ENCODE data around the gene POLE4.

Gene POLE4

DNA sequence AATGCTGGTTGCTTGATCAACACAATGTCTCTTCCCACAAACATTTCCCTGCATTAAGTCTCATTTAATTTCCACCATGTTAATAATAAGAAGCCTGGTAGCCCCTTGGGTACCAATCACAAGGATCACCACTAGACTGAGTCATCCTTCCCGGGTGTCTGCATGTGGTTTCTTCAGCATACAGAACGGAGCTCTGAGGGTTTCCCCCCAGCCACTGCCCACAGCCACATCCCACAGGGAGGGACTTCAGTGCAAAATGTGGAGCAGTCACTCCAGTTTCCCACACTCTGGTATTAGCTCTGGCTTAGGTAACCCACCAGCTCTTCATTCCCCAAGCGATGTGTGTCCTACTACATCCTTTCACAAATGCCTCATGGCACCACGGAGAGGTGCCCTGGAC lies 42.7 kb upstream of the POLE4 start:
- no peak overlapping the region for H3K4me3 ChIP-seq (ENCODE audit: severe bottlenecking)
- ATAC-seq (ENCODE audit: low read depth) (no peak), DNase-seq (ENCODE audit: low spot score) (no peak)
- TF ChIP-seq, protein P1, sequence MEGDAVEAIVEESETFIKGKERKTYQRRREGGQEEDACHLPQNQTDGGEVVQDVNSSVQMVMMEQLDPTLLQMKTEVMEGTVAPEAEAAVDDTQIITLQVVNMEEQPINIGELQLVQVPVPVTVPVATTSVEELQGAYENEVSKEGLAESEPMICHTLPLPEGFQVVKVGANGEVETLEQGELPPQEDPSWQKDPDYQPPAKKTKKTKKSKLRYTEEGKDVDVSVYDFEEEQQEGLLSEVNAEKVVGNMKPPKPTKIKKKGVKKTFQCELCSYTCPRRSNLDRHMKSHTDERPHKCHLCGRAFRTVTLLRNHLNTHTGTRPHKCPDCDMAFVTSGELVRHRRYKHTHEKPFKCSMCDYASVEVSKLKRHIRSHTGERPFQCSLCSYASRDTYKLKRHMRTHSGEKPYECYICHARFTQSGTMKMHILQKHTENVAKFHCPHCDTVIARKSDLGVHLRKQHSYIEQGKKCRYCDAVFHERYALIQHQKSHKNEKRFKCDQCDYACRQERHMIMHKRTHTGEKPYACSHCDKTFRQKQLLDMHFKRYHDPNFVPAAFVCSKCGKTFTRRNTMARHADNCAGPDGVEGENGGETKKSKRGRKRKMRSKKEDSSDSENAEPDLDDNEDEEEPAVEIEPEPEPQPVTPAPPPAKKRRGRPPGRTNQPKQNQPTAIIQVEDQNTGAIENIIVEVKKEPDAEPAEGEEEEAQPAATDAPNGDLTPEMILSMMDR (IDR thresholded peaks at IDR 0.05; ENCODE audit: poor library complexity, severe bottlenecking) = no peak
- H3K9me3 ChIP-seq (ENCODE audit: severe bottlenecking) = no peaks in the 10 kb centered on the region
- H3K4me1 ChIP-seq (ENCODE audit: insufficient read depth, poor library complexity, severe bottlenecking) = peaks cover 11% of the 10 kb centered on the region
- H3K27ac ChIP-seq (ENCODE audit: poor library complexity, severe bottlenecking) = no peak overlapping the region
- no peaks in the 10 kb centered on the region for H3K27me3 ChIP-seq (ENCODE audit: insufficient read depth, poor library complexity, severe bottlenecking)
- no peaks in the 10 kb centered on the region for H3K36me3 ChIP-seq (ENCODE audit: low read depth)

DNA sequence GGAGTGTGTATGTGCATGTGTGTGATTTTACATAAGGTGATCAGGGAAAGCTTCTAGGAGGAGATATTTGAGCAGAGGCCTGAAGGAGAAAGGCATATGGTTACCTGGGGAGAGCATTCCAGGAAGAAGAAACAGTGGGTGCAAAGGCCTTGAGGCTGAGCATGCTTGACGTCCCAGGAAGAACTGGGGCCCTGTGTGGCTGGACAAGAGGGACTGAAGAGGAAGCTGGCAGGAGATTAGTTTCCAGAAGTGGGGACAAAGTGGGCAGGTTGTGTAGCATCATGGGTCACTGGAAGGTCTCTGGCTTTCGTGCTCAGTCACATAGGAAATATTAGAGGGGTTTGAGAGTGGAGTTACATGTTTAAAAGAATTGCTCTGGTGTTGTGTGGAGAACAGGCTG lies 42.0 kb upstream of the POLE4 start:
- no peaks in the 10 kb centered on the region for H3K36me3 ChIP-seq (ENCODE audit: low read depth)
- no peak for DNase-seq (ENCODE audit: low spot score)
- TF ChIP-seq, protein P1 (IDR thresholded peaks at IDR 0.05; ENCODE audit: poor library complexity, severe bottlenecking) = no peak
- H3K4me3 ChIP-seq (ENCODE audit: severe bottlenecking) = no peak overlapping the region
- no peak for ATAC-seq (ENCODE audit: low read depth)
- H3K27ac ChIP-seq (ENCODE audit: poor library complexity, severe bottlenecking) = no peak overlapping the region
- peaks cover 11% of the 10 kb centered on the region for H3K4me1 ChIP-seq (ENCODE audit: insufficient read depth, poor library complexity, severe bottlenecking)
- no peaks in the 10 kb centered on the region for H3K9me3 ChIP-seq (ENCODE audit: severe bottlenecking)
- no peaks in the 10 kb centered on the region for H3K27me3 ChIP-seq (ENCODE audit: insufficient read depth, poor library complexity, severe bottlenecking)

DNA sequence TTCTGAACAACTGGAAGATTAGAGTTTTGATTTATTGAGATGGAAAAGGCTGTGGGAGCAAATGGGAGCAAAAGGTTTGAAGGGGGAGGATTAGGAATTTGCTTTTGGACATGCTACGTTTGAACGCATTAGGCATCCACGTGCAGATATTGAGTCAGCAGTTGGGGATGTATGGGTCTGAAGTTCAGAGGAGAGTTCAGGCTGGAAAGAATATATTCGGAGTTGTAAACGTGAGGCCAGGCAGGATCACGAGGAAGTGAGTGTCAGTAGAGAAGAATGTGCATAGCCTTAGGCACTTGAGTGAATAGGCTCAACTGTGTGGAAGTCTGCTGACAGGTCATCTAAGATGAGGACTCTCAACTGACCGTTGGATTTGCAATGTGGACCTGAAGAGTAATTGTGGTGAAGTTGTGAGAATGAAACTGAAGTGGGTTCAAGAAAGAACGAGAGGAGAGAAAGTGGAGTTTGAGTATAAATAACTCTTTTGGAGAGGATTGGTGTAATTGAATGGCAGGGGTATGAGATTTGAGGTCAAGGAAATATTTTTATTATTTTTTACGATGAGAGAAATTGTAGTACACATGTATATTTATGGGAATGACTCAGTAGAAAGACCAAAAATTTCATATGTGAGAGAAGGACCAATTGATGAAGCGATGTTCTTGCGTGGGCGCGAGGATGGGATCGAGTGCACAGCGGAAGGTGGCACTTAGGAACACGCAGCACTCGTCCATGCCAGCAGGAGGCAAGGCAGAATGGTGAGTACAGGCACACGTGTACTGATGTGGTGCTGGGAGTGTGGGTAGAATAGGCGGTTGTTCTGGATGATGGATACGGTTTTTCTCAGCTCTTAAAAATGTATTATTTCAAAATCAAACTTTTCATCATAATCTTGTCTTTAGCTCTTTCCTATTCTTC lies 40.5 kb upstream of the POLE4 start:
- peak; percentile 65 for DNase-seq (ENCODE audit: low spot score)
- peaks cover 11% of the 10 kb centered on the region for H3K4me1 ChIP-seq (ENCODE audit: insufficient read depth, poor library complexity, severe bottlenecking)
- peak overlapping the region; percentile 42 for H3K27ac ChIP-seq (ENCODE audit: poor library complexity, severe bottlenecking)
- TF ChIP-seq, protein P1 (IDR thresholded peaks at IDR 0.05; ENCODE audit: poor library complexity, severe bottlenecking) = no peak
- peak; percentile 94 for ATAC-seq (ENCODE audit: low read depth)
- H3K9me3 ChIP-seq (ENCODE audit: severe bottlenecking) = no peaks in the 10 kb centered on the region
- no peak overlapping the region for H3K4me3 ChIP-seq (ENCODE audit: severe bottlenecking)
- no peaks in the 10 kb centered on the region for H3K36me3 ChIP-seq (ENCODE audit: low read depth)
- no peaks in the 10 kb centered on the region for H3K27me3 ChIP-seq (ENCODE audit: insufficient read depth, poor library complexity, severe bottlenecking)

DNA sequence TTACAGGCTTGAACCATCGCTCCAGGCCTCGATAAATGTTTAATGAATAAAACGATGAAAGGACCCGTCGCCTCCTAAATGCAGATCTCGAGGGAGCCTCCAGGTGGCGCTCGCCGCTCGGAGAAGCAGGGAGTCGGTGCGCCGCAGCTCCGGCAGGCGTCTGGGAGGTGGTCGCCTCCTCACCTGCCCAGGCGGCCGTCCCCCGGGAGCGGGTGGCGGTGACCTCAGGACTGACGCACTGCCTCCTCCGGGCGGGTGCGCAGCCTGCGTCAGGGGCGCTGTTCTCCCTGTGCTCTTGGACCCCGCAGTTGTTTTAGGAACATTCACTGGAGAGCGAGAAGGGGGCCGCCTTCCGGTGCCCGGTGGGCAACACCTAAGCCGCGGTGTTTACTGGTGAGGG lies 38.6 kb upstream of the POLE4 start:
- H3K36me3 ChIP-seq (ENCODE audit: low read depth) = no peaks in the 10 kb centered on the region
- DNase-seq (ENCODE audit: low spot score) (peak; percentile 70), ATAC-seq (ENCODE audit: low read depth) (0 out of 3 replicates have a peak, but pooled peaks have one; percentile 4)
- H3K27me3 ChIP-seq (ENCODE audit: insufficient read depth, poor library complexity, severe bottlenecking) = no peaks in the 10 kb centered on the region
- TF ChIP-seq, protein P1 (IDR thresholded peaks at IDR 0.05; ENCODE audit: poor library complexity, severe bottlenecking) = peak; percentile 85
- H3K27ac ChIP-seq (ENCODE audit: poor library complexity, severe bottlenecking) = no peak overlapping the region
- H3K4me1 ChIP-seq (ENCODE audit: insufficient read depth, poor library complexity, severe bottlenecking) = peaks cover 11% of the 10 kb centered on the region
- peak overlapping the region; percentile 17 for H3K4me3 ChIP-seq (ENCODE audit: severe bottlenecking)
- no peaks in the 10 kb centered on the region for H3K9me3 ChIP-seq (ENCODE audit: severe bottlenecking)

DNA sequence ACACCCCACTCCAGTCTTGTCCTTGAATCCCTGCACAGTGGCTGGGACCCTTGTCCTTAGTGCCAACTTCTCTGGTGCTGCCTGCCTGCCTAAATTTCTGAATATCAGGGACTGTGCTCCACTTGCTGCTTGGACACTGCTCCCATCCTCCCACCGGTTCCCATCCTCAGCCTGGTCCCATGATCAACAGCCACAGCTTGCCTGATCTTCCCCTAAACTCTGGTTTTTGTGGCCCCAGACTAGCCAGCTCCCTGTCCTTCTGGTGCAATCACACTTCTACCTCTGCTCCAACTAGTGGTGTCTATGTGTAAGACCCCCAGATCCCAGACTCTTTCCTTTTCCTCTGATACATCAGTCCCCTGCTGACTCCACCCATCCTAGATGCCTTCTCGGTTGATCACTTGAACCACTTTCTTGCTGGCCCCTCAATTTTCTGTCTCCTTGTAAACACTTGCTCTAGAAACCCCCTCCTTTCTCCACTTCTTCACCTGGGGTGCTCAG lies 37.2 kb upstream of the POLE4 start:
- H3K27me3 ChIP-seq (ENCODE audit: insufficient read depth, poor library complexity, severe bottlenecking) = no peaks in the 10 kb centered on the region
- TF ChIP-seq, protein P1 (IDR thresholded peaks at IDR 0.05; ENCODE audit: poor library complexity, severe bottlenecking) = no peak
- no peaks in the 10 kb centered on the region for H3K9me3 ChIP-seq (ENCODE audit: severe bottlenecking)
- DNase-seq (ENCODE audit: low spot score) (no peak), ATAC-seq (ENCODE audit: low read depth) (no peak)
- H3K27ac ChIP-seq (ENCODE audit: poor library complexity, severe bottlenecking) = no peak overlapping the region
- H3K4me1 ChIP-seq (ENCODE audit: insufficient read depth, poor library complexity, severe bottlenecking) = peaks cover 11% of the 10 kb centered on the region
- H3K4me3 ChIP-seq (ENCODE audit: severe bottlenecking) = no peak overlapping the region
- no peaks in the 10 kb centered on the region for H3K36me3 ChIP-seq (ENCODE audit: low read depth)

Data from RWPE2 (cell line).